Muscle of leg (tissue), 11 donors: ENCODE data around the gene SLC9B1. TPM values are rescaled to one million over a fixed set of nuclear protein-coding genes. Genes with fewer than 3 reads are reported as not detected.
"Not testable (repeated sequence)": the region's sequence is repeated elsewhere in the genome, so short reads cannot be mapped to it uniquely, and the experiment has no call there.

Experiments used
- DNase-seq: peaks from one replicate; pipeline ENCODE4 v3.0.0; 2013
- H3K27ac ChIP-seq: one replicate; pipeline ENCODE4 v1.5.1; 2013; ENCODE audit warnings: mild to moderate bottlenecking, low read length, control low read depth
- H3K27me3 ChIP-seq: one replicate; pipeline ENCODE4 v1.6.1; 2013; ENCODE audit warnings: low read length; ENCODE audit not compliant: control insufficient read depth, insufficient read depth
- H3K36me3 ChIP-seq: one replicate; pipeline ENCODE4 v1.6.1; 2013; ENCODE audit warnings: low read length; ENCODE audit not compliant: control insufficient read depth, insufficient read depth
- H3K4me1 ChIP-seq: one replicate; pipeline ENCODE4 v1.6.1; 2013; ENCODE audit warnings: low read length; ENCODE audit not compliant: control insufficient read depth, insufficient read depth
- H3K4me3 ChIP-seq: one replicate; pipeline ENCODE4 v1.5.1; 2013; ENCODE audit warnings: low read length, control low read depth
- H3K9me3 ChIP-seq: replicated peaks from 2 replicates; pipeline ENCODE4 v1.6.1; 2013; ENCODE audit warnings: low read depth, low read length; ENCODE audit not compliant: control insufficient read depth
- WGBS: methylation state at CpG from one replicate; pipeline ENCODE4 v1.1.5; 2013; ENCODE audit warnings: missing lambda C conversion rate; ENCODE audit not compliant: insufficient coverage; 5-methylcytosine and 5-hydroxymethylcytosine counted together
- polyA plus RNA-seq, 8 donors: library from polyadenylated mRNA; unstranded; fragments of 120-200 nt; gene quantifications; one replicate each; pipeline versions ENCODE4 v1.2.1 to v1.2.3, GENCODE V29; 2013; ENCODE audit warnings: inconsistent platforms in 1 of 8, low replicate concordance in 1 of 8; ENCODE audit not compliant: insufficient read length in 8 of 8, insufficient read depth in 1 of 8
- total RNA-seq: library from RNA; stranded (reverse); fragments of 120-200 nt; gene quantifications from one replicate; pipeline ENCODE4 v1.2.4, GENCODE V29; 2013

The SLC9B1 gene
- total and polyA plus RNA-seq, 9 donors: 1.4 to 2.6 (median 1.7) TPM

GRCh38 chr4:102883278-102883677 is 136.2 kb downstream of the SLC9B1 start:
- Histone ChIP-seq H3K27ac (no peak overlapping the region), H3K36me3 (no peaks in the 10 kb centered on the region), H3K4me1 (no peaks in the 10 kb centered on the region), H3K27me3 (no peaks in the 10 kb centered on the region), H3K4me3 (no peak overlapping the region), H3K9me3 (no peaks in the 10 kb centered on the region)
- no peak for DNase-seq
- WGBS: 100% methylated on average over 1 of the region's 2 CpGs

- WGBS: no CpG with 5 or more reads among the region's 1 CpG
- H3K27ac ChIP-seq: no peak overlapping the region
- H3K27me3 ChIP-seq: no peaks in the 10 kb centered on the region
- peaks cover 3% of the 10 kb centered on the region for H3K36me3 ChIP-seq
- DNase-seq: no peak
- H3K9me3 ChIP-seq: peaks cover 7% of the 10 kb centered on the region
- no peaks in the 10 kb centered on the region for H3K4me1 ChIP-seq
- H3K4me3 ChIP-seq: no peak overlapping the region
Observed at GRCh38 chr4:102881343-102881742, 138.2 kb downstream of the SLC9B1 start.

- no peak for DNase-seq
- Histone ChIP-seq H3K27ac (no peak overlapping the region), H3K9me3 (peaks cover 7% of the 10 kb centered on the region), H3K27me3 (no peaks in the 10 kb centered on the region), H3K4me3 (no peak overlapping the region), H3K4me1 (no peaks in the 10 kb centered on the region), H3K36me3 (peaks cover 6% of the 10 kb centered on the region)
- WGBS: no CpG with 5 or more reads among the region's 3 CpGs
Observed at GRCh38 chr4:102878901-102879300, 140.6 kb downstream of the SLC9B1 start.

GRCh38 chr4:102878349-102878748 is 141.2 kb downstream of the SLC9B1 start:
- H3K4me1 ChIP-seq, H3K36me3 ChIP-seq, H3K9me3 ChIP-seq, H3K4me3 ChIP-seq, H3K27ac ChIP-seq, H3K27me3 ChIP-seq: not testable (repeated sequence)
- WGBS: 92% methylated on average over 4 of the region's 4 CpGs
- DNase-seq: peak; percentile 55

GRCh38 chr4:102877477-102878106 is 141.9 kb downstream of the SLC9B1 start:
- not testable (repeated sequence) for DNase-seq, H3K27me3 ChIP-seq, H3K9me3 ChIP-seq, H3K4me1 ChIP-seq, H3K4me3 ChIP-seq, H3K36me3 ChIP-seq, H3K27ac ChIP-seq
- WGBS: 100% methylated on average over 1 of the region's 3 CpGs

GRCh38 chr4:102871772-102872171 is 147.7 kb downstream of the SLC9B1 start:
- WGBS: 89% methylated on average over 1 of the region's 2 CpGs

GRCh38 chr4:102869569-102870197 is 149.8 kb downstream of the SLC9B1 start:
- DNase-seq: no peak
- Histone ChIP-seq H3K4me3 (peak overlapping the region; percentile 75), H3K36me3 (peaks cover 5% of the 10 kb centered on the region), H3K27me3 (no peaks in the 10 kb centered on the region), H3K9me3 (no peaks in the 10 kb centered on the region), H3K4me1 (peaks cover 8% of the 10 kb centered on the region), H3K27ac (peak overlapping the region; percentile 97)
- WGBS: 17% methylated on average over 2 of the region's 19 CpGs

More at GRCh38 chr4:102871772-102872171, 147.7 kb downstream of the SLC9B1 start:
- no peak overlapping the region for H3K4me3 ChIP-seq
- peak; percentile 6 for DNase-seq
- peaks cover 7% of the 10 kb centered on the region for H3K36me3 ChIP-seq
- H3K27ac ChIP-seq: no peak overlapping the region
- no peaks in the 10 kb centered on the region for H3K27me3 ChIP-seq
- peaks cover 8% of the 10 kb centered on the region for H3K4me1 ChIP-seq
- H3K9me3 ChIP-seq: no peaks in the 10 kb centered on the region

GRCh38 chr4:102868781-102869568 is 150.5 kb downstream of the SLC9B1 start, which contains the start of gene CISD2:
TSS of gene CISD2 (plus strand) at chr4:102868992. CDS start at chr4:102869085, 93 bp downstream.
- Histone ChIP-seq H3K9me3 (no peaks in the 10 kb centered on the region), H3K4me3 (peak within 1 kb of the TSS; percentile 75), H3K27me3 (no peaks in the 10 kb centered on the region), H3K36me3 (peaks cover 2% of the 10 kb centered on the region), H3K27ac (peak within 1 kb of the TSS; percentile 97), H3K4me1 (peaks cover 8% of the 10 kb centered on the region)
- under 1% methylated on average over 59 of the region's 71 CpGs for WGBS
- peak; percentile 97 for DNase-seq

GRCh38 chr4:102868153-102868780 is 151.2 kb downstream of the SLC9B1 start:
- WGBS: 36% methylated on average over 5 of the region's 23 CpGs
- no peak for DNase-seq
- Histone ChIP-seq H3K4me1 (peaks cover 8% of the 10 kb centered on the region), H3K27me3 (no peaks in the 10 kb centered on the region), H3K4me3 (peak overlapping the region; percentile 75), H3K36me3 (no peaks in the 10 kb centered on the region), H3K27ac (peak overlapping the region; percentile 97), H3K9me3 (no peaks in the 10 kb centered on the region)
